K562 (cell line): ENCODE measurements around the gene ZNF215. TPM values are rescaled to one million over a fixed set of nuclear protein-coding genes. Genes with fewer than 3 reads are reported as not detected.
"Not testable (repeated sequence)": the region's sequence is repeated elsewhere in the genome, so short reads cannot be mapped to it uniquely, and the experiment has no call there.

Experiments
- ATAC-seq: fragments of 200-7000 bp; cut with Tn5 transposase; 3 replicates; pipeline ENCODE4 v1.9.1; 2020; ENCODE audit warnings: moderate library complexity
- BruUV-seq: library from RNA; stranded (reverse); fragments of 400-500 nt; replicated peaks from 2 replicates; lab custom pipeline; 2021; lab: Mats Ljungman, UMichigan
- CTCF ChIA-PET: fragments of 300-600 bp; formaldehyde crosslinking; extraction: SDS; loops from one replicate; lab custom pipeline; 2021; ENCODE audit warnings: low intra/inter-chr PET ratio; lab: Yijun Ruan, JAX
- POLR2A ChIA-PET: fragments of 300-600, 350-650 bp; sonication (Branson Sonifier 250); formaldehyde crosslinking; extraction: SDS; loops from one replicate; lab custom pipeline; 2021; ENCODE audit warnings: antibody characterized with exemption, inconsistent platforms; lab: Yijun Ruan, JAX
- DNase-seq, 4 experiments: peaks; one replicate each; pipeline versions ENCODE4 v3.0.0 to v3.0.0-alpha.2; 2011 to 2018; ENCODE audit warnings: low spot score in 3 of 4, mixed read lengths in 3 of 4; ENCODE audit errors: extremely low read depth in 1 of 4
- FAIRE-seq: peaks from 2 replicates; lab custom pipeline; 2011; peaks lifted over from hg19 to GRCh38; lab: Jason Lieb, UNC
- H2AFZ ChIP-seq: 2 replicates; pipeline ENCODE4 v1.6.0; 2011; ENCODE audit warnings: low read depth, low read length, control low read depth, inconsistent platforms
- H3K27ac ChIP-seq: fragments of 200-600 bp; 3 replicates; pipeline ENCODE4 v1.8.0; 2011; ENCODE audit warnings: low read depth, mild to moderate bottlenecking, control low read depth, inconsistent platforms, low read length, moderate library complexity, mixed read lengths; ENCODE audit errors: extremely low read depth
- H3K27me3 ChIP-seq, 2 experiments: fragments of 300-600 bp in 1 of 2; 2 replicates in 1 of 2; 3 replicates in 1 of 2; pipeline versions ENCODE4 v1.6.0 to v1.8.0; 2011; ENCODE audit warnings: inconsistent platforms in 2 of 2, low read length in 2 of 2, mild to moderate bottlenecking in 1 of 2, mixed read lengths in 1 of 2, moderate library complexity in 1 of 2; ENCODE audit not compliant: control insufficient read depth in 2 of 2, insufficient read depth in 2 of 2
- H3K36me3 ChIP-seq: fragments of 300-600 bp; 3 replicates; pipeline ENCODE4 v1.8.0; 2011; ENCODE audit warnings: mild to moderate bottlenecking, low read length, inconsistent platforms; ENCODE audit not compliant: control insufficient read depth, insufficient read depth
- H3K4me1 ChIP-seq, 2 experiments: fragments of 200-600 bp in 1 of 2; replicated peaks in 1 of 2; 2 replicates in 1 of 2; 3 replicates in 1 of 2; pipeline versions ENCODE4 v1.5.1 to v1.8.0; 2011; ENCODE audit warnings: inconsistent platforms in 2 of 2, low read length in 2 of 2, mild to moderate bottlenecking in 1 of 2, mixed read lengths in 1 of 2, moderate library complexity in 1 of 2; ENCODE audit not compliant: control insufficient read depth in 2 of 2, insufficient read depth in 2 of 2
- H3K4me2 ChIP-seq: 2 replicates; pipeline ENCODE4 v1.6.1; 2011; ENCODE audit warnings: low read length, control low read depth, inconsistent platforms, mixed read lengths; ENCODE audit not compliant: insufficient read depth
- H3K4me3 ChIP-seq: fragments of 200-600 bp; sonication (generic), shearing (Covaris generic); 2 replicates; pipeline ENCODE4 v1.5.1; 2016; ENCODE audit warnings: control low read depth, inconsistent platforms
- H3K79me2 ChIP-seq: fragments of 200-600 bp; 3 replicates; pipeline ENCODE4 v1.8.0; 2011; ENCODE audit warnings: low read length, inconsistent platforms; ENCODE audit not compliant: control insufficient read depth, insufficient read depth
- H3K9ac ChIP-seq, 2 experiments: 2 replicates each; pipeline versions ENCODE4 v1.6.0 to v1.6.1; 2011; ENCODE audit warnings: low read depth in 2 of 2, low read length in 2 of 2, control low read depth in 1 of 2, inconsistent platforms in 1 of 2, mild to moderate bottlenecking in 1 of 2, mixed read lengths in 1 of 2; ENCODE audit not compliant: insufficient read depth in 1 of 2
- H3K9me1 ChIP-seq: one replicate; pipeline ENCODE4 v1.6.0; 2011; ENCODE audit warnings: inconsistent platforms, mild to moderate bottlenecking, low read length, moderate library complexity; ENCODE audit not compliant: control insufficient read depth, insufficient read depth
- H3K9me3 ChIP-seq: replicated peaks from 2 replicates; pipeline ENCODE4 v1.5.1; 2011; ENCODE audit warnings: low read depth, low read length, inconsistent platforms; ENCODE audit not compliant: control insufficient read depth, insufficient read depth
- H4K20me1 ChIP-seq: replicated peaks from 2 replicates; pipeline ENCODE4 v1.6.1; 2011; ENCODE audit warnings: low read length, inconsistent platforms, mixed read lengths; ENCODE audit not compliant: control insufficient read depth, insufficient read depth
- CTCF ChIP-seq, 3 experiments: IDR thresholded peaks in 2 of 3; conservative IDR thresholded peaks in 1 of 3; 2 replicates each; pipeline ENCODE4 v1.5.1; 2011 to 2012; ENCODE audit warnings: low read length in 3 of 3, mild to moderate bottlenecking in 3 of 3, control low read depth in 2 of 3, improper control_type of control experiment in 1 of 3, inconsistent platforms in 1 of 3, low read depth in 1 of 3, mixed read lengths in 1 of 3, moderate library complexity in 1 of 3; ENCODE audit not compliant: insufficient read depth in 2 of 3
- RAD21 ChIP-seq, 2 experiments: fragments of 250-450 bp in 1 of 2; fragments of 450-650 bp in 1 of 2; sonication (Bioruptor Pico) in 1 of 2; formaldehyde crosslinking in 1 of 2; IDR thresholded peaks in 1 of 2; conservative IDR thresholded peaks in 1 of 2; 2 replicates each; pipeline versions ENCODE4 v1.4.0 to v1.8.0; 2020 to 2022; ENCODE audit warnings: mild to moderate bottlenecking in 2 of 2, moderate library complexity in 1 of 2
- WGBS: fragments of 100-300 bp; shearing (Covaris generic); methylation state at CpG from one replicate; pipeline ENCODE4 v1.1.6; 2016; ENCODE audit warnings: low coverage, mixed read lengths; ENCODE audit not compliant: insufficient coverage; ENCODE audit errors: missing lambda C conversion rate; 5-methylcytosine and 5-hydroxymethylcytosine counted together
- in situ Hi-C: fragments of 300-500 bp; cut with MboI; formaldehyde crosslinking; loops from 4 replicates; pipeline ENCODE4 v1.15.0; 2018; ENCODE audit warnings: inconsistent platforms, mixed read lengths
- intact Hi-C: fragments of 100-400 bp; cut with micrococcal nuclease; formaldehyde crosslinking; loops from 2 replicates; pipeline ENCODE4 v1.14.2; 2022
- polyA plus RNA-seq, 8 experiments: library from polyadenylated mRNA; depleted of rRNA in 4 of 8; stranded (reverse) in 5 of 8; unstranded in 3 of 8; fragments of >200 nt; fragmentation: Nextera tagmentation in 2 of 8; fragmentation: Illumina TruSeq in 1 of 8; extraction: Ambion mirVana in 2 of 8; extraction: Trizol in 1 of 8; gene quantifications; 2 replicates each; pipeline versions ENCODE4 v1.2.1 to v1.2.3, GENCODE V29; 2011 to 2014; ENCODE audit warnings: inconsistent platforms in 1 of 8, missing spikeins in 1 of 8
- total RNA-seq, 7 experiments: library from RNA; depleted of rRNA in 6 of 7; stranded (reverse); fragments of >200 nt in 6 of 7; fragmentation: Illumina TruSeq in 2 of 7; extraction: Trizol in 2 of 7; gene quantifications; 2 replicates each; pipeline versions ENCODE4 v1.2.1 to v1.2.3, GENCODE V29; 2011 to 2021; ENCODE audit warnings: low replicate concordance in 1 of 7
- TF ChIP-seq, protein P1 (sequence below): fragments of 450-650 bp; IDR thresholded peaks from 2 replicates; pipeline ENCODE4 v1.6.1; 2016; ENCODE audit warnings: borderline replicate concordance

ZNF215 gene
- total and polyA plus RNA-seq, 9 of the 15 experiments (the other 6 are each of a cell fraction or from before 2014, with no cell fraction given), result 11.2 to 19.1 (median 14.2) TPM

DNA sequence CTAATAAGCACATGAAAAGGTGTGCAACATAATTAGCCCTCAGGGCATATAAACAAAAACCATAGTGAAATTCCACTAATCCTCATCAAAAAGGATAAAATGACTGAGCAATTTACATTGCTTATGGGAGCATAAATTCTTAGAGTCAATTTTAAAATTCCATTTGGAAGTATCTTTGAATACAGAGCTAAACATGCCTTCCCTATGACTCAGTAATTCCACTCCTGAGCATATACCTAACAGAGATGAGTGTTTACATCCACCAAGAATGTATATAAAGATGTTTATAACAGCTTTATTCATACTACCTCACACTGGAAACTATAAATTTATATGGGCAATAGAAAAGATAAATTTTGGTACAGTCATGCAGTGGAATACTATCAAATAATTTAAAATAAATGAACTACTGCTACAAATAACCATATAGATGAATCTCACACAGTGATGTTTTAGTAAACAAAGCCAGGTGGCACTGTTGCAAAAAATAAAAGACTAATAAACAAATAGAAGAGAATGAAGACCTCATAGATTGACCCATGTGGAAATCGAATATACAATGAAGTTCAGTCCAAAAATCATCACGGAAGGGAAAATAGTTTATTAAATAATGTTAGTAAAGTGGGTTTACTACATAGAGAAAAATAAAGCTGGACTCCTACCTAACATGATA is 25.8 kb upstream of the ZNF215 start:
- FAIRE-seq (no peak), DNase-seq (no peak), ATAC-seq (0 out of 3 replicates have a peak, but pooled peaks have one; percentile 41)
- Histone ChIP-seq H3K79me2 (no peaks in the 10 kb centered on the region), H3K36me3 (no peaks in the 10 kb centered on the region), H2AFZ (no peak overlapping the region), H3K4me1 (no peaks in the 10 kb centered on the region), H4K20me1 (no peaks in the 10 kb centered on the region), H3K4me2 (no peak overlapping the region), H3K27ac (no peak overlapping the region), H3K9me3 (no peaks in the 10 kb centered on the region), H3K4me3 (no peak overlapping the region), H3K27me3 (no peaks in the 10 kb centered on the region), H3K9me1 (no peaks in the 10 kb centered on the region), H3K9ac (no peak overlapping the region)
- in situ Hi-C loops (no loop called here), intact Hi-C loops (loop anchor here (10.0 kb wide), 1 partner anchor 94 kb away; no protein-coding TSS in a partner anchor)
- ChIA-PET CTCF (interaction anchor here (0.6 kb wide), 1 partner anchor 542 kb away, joined by 4 read pairs; no protein-coding TSS in a partner anchor), POLR2A (no interaction called here)
- 0% methylated on average over 2 of the region's 2 CpGs for WGBS
- TF ChIP-seq CTCF (IDR thresholded peaks at IDR 0.05 in 2 of 3, conservative IDR thresholded peaks at IDR 0.05 in 1 of 3; ENCODE audit: insufficient read depth in 2 of 3, low read depth in 1 of 3, low read length in 3 of 3) (peak in 1 of 3 experiments; percentile 43; a peak in 2 of 6 replicates), RAD21 (CRISPR knock-in tag; conservative IDR thresholded peaks at IDR 0.05 in 1 of 2, IDR thresholded peaks at IDR 0.05 in 1 of 2) (peak; percentile 8 to 18; a peak in 1 of 4 replicates)
- TF ChIP-seq, protein P1, sequence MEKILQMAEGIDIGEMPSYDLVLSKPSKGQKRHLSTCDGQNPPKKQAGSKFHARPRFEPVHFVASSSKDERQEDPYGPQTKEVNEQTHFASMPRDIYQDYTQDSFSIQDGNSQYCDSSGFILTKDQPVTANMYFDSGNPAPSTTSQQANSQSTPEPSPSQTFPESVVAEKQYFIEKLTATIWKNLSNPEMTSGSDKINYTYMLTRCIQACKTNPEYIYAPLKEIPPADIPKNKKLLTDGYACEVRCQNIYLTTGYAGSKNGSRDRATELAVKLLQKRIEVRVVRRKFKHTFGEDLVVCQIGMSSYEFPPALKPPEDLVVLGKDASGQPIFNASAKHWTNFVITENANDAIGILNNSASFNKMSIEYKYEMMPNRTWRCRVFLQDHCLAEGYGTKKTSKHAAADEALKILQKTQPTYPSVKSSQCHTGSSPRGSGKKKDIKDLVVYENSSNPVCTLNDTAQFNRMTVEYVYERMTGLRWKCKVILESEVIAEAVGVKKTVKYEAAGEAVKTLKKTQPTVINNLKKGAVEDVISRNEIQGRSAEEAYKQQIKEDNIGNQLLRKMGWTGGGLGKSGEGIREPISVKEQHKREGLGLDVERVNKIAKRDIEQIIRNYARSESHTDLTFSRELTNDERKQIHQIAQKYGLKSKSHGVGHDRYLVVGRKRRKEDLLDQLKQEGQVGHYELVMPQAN, result no peak
- no TSS peak for BruUV-seq

DNA sequence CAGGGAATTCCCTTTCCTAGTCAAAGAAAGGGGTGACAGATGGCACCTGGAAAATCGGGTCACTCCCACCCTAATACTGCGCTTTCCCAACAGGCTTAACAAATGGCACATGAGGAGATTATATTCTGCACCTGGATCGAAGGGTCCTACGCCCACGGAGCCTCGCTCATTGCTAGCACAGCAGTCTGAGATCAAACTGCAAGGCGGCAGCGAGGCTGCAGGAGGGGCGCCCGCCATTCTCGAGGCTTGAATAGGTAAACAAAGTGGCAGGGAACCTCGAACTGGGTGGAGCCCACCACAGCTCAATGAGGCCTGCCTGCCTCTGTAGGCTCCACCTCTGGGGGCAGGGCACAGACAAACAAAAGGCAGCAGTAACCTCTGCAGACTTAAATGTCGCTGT is 21.4 kb upstream of the ZNF215 start:
- H3K27ac ChIP-seq, H3K9ac ChIP-seq, H4K20me1 ChIP-seq, H3K36me3 ChIP-seq, FAIRE-seq, H3K9me3 ChIP-seq, H3K4me1 ChIP-seq, DNase-seq, H3K27me3 ChIP-seq, H3K79me2 ChIP-seq, H3K9me1 ChIP-seq, BruUV-seq, H3K4me2 ChIP-seq, ATAC-seq, H3K4me3 ChIP-seq, in situ Hi-C loops: not testable (repeated sequence)
- intact Hi-C loops, result loop anchor here (10.0 kb wide), 1 partner anchor 90 kb away; no protein-coding TSS in a partner anchor
- CTCF ChIA-PET, result interaction anchor here (0.6 kb wide), 1 partner anchor 1291 kb away, joined by 3 read pairs; no protein-coding TSS in a partner anchor
- POLR2A ChIA-PET, result interaction anchor here (0.9 kb wide), 1 partner anchor 16 kb away, joined by 3 read pairs; no protein-coding TSS in a partner anchor
- H2AFZ ChIP-seq, result 0 out of 2 replicates have a peak overlapping the region, but pooled peaks have one; percentile 32
- WGBS, result 10% methylated on average over 12 of the region's 13 CpGs
